Stimulated activated CD4-positive, alpha-beta T cell treated with anti-CD3 and anti-CD28 coated beads, TNF-alpha, amount 100 ng/mL, for 24 hours (primary cell): Measurements from ENCODE around the gene GRHL1.
"Not testable (repeated sequence)": the region's sequence is repeated elsewhere in the genome, so short reads cannot be mapped to it uniquely, and the experiment has no call there.

Experiments
- DNase-seq, 3 experiments: peaks; one replicate each; pipeline ENCODE4 v3.0.0-alpha.2; 2020; ENCODE audit warnings: low read depth in 3 of 3

Gene GRHL1

GRCh38 chr2:9951522-9952285, at the start of gene GRHL1:
TSS of gene GRHL1 (plus strand) at chr2:9951693. CDS start at chr2:9951834, 141 bp downstream.
- DNase-seq = peak; percentile 76 to 88 (median 77)

- DNase-seq = no peak
Measured at GRCh38 chr2:9905413-9905812, 46.1 kb upstream of the GRHL1 start.

- no peak for DNase-seq
Measured at GRCh38 chr2:9907402-9907801, 44.1 kb upstream of the GRHL1 start.

GRCh38 chr2:9908639-9909038, 42.9 kb upstream of the GRHL1 start:
- DNase-seq = no peak

- DNase-seq = no peak
Measured at GRCh38 chr2:9909106-9909505, 42.4 kb upstream of the GRHL1 start.

DNA sequence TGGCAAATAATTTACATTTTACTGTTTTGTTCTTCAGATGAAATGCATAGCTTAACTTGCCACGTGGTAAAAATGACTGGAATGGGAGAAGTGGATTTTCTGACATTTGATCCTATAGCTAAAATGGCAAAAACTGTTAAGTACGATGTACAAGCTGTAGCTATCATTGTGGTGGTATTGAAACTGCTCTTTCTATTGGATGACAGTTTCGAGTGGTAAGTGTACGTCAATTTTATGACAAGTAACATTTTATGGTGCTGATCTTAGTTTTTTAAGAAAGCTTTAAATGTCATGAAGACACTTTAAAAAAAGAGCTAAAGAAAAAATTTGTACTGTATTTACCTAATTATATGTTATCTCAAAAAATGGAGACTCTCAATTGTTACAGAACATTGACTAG, 40.8 kb upstream of the GRHL1 start:
- no peak for DNase-seq

GRCh38 chr2:9912468-9912867, 39.0 kb upstream of the GRHL1 start:
- DNase-seq = no peak

GRCh38 chr2:9914384-9915065, 37.0 kb upstream of the GRHL1 start:
- DNase-seq = peak; percentile 1 to 52 (median 6)

GRCh38 chr2:9918275-9918674, 33.2 kb upstream of the GRHL1 start:
- no peak for DNase-seq

GRCh38 chr2:9919512-9919911, 32.0 kb upstream of the GRHL1 start:
- no peak for DNase-seq

DNA sequence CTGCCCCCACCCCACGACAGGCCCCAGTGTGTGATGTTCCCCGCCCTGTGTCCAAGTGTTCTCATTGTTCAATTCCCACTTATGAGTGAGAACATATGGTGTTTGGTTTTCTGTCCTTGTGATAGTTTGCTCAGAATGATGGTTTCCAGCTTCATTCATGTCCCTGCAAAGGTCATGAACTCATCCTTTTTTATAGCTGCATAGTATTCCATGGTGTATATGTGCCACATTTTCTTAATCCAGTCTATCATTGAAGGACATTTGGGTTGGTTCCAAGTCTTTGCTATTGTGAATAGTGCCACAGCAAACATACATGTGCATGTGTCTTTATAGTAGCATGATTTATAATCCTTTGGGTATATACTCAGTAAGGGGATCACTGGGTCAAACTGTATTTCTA, 24.5 kb upstream of the GRHL1 start:
- not testable (repeated sequence) for DNase-seq

DNA sequence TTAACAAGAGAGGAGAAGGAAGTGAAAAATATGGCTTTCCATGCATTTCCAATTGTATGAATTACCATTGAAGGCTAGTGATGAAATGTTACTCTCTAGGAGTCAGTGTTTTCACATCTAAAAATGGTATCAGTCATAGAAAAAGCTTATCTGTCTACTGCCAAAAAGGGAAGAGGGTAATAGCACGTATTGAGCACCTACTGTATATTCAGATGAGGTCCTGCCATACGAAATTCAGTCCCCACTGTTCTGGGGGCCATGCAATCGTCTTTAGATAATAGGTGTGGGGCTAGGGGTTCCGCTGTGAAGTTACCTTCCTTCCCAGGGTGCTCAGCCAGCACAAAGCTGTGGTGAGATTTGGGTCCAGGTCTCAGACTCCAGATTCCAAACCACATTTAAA, 14.2 kb upstream of the GRHL1 start:
- no peak for DNase-seq

- no peak for DNase-seq
Measured at GRCh38 chr2:9937968-9938367, 13.5 kb upstream of the GRHL1 start.

GRCh38 chr2:9939587-9940485, 11.7 kb upstream of the GRHL1 start:
- no peak for DNase-seq

DNA sequence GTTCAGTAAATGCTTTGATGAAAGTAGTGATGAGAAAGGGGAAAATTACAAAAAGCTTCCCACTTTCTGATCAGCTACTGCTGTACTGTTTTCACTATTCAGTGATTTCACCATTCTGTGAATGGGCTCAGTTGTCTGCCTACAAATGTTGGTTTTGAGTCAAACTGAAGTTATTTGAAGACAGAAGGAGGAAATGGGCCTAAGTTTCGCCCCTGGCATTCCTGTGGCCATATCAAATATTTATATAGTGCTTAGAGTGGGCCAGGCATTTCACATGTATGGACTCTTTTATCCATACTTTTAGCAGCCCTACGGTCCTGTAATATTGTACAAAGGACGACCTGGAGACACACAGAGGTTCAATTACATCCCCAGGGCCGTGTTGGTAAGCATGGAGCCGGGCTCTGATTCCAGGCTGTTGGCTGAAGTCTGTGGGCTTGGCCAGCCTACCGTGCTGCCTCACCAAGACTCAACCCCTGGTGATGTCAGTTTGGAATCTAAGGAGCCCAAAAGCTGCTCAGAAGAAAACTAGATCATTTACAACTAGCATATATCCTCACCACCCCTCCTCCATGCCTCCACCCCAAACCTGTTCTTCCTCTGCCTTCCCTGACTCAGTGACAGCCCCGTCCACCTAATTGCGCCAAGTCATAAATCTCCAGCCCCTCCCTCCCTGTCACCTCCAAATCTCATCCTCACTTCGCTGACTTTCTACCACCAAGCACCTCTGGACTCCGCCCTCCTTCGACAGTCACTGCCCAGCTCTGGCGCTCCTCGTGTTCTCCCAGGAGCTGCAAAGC, 10.1 kb upstream of the GRHL1 start:
- no peak for DNase-seq

DNA sequence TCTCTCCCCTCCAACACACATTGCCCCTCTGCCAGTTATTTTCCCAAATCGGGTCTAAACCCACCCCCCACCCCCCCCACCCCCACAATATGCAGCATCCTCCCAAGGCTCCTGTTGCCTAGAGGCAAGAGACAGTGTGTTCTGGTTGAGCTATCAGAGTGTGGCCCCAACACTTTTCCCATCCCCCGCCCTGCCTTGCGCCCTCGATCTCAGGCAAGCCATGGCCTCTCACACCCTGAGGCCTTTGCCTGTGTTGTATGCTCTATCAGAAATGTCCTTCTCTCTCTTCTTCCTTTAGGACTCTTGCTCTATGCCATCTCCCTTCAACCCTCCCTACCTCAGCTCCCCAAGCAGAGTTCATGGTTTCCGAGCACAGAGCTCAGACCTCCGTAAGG, 9.5 kb upstream of the GRHL1 start:
- no peak for DNase-seq

GRCh38 chr2:9944330-9944758, 7.1 kb upstream of the GRHL1 start:
- DNase-seq = no peak

DNA sequence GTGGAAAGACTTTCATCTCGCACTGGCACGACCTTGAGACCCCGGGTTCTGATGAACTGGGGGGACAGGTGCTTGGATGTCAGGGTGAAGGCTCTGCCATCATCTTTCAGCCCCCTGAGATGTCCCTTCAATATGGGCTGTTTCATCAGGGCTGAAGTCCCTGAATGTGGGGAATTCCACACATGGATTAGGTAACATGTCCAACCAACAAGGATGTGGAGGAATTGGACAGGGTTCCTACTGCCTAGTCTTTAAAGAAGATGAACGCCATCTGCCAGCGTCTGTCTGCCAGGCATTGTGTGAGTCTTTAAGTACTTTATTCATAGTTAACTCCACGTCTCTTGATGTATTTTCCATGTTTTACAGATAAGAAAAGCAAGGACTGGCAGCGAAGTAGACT, 5.9 kb upstream of the GRHL1 start:
- DNase-seq = no peak

DNA sequence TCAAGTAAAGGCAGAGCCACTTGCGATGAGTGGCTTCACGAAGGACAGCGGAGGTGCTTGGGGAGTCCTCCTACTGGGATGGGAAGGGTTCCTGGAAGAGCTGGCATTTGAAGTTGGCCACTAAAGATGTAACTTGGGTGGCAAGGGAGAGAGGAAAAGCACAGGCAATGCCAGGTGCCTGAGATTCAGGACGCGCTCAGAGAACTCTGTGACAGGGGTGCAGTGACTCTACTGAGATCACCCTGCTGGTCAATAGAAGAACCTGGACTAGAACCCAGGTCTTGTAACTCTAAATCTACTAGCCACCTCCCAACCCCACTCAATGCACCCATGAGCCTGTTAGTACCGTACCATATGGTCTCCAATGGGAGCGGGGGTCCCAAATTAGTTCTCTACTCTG, 5.4 kb upstream of the GRHL1 start:
- DNase-seq = no peak

- no peak for DNase-seq
Measured at GRCh38 chr2:9946818-9947217, 4.7 kb upstream of the GRHL1 start.

- DNase-seq = no peak
Measured at GRCh38 chr2:9948721-9949120, 2.8 kb upstream of the GRHL1 start.
